ENCODE data around the gene NT5C1B.
"Not testable (repeated sequence)": the region's sequence is repeated elsewhere in the genome, so short reads cannot be mapped to it uniquely, and the experiment has no call there.

Gene NT5C1B

GRCh38 chr2:18589354-18589753 is at the start of gene NT5C1B:
Gene NT5C1B (minus strand): TSS chr2:18589569. CDS start chr2:18589468, 101 bp downstream.
- no peak for DNase-seq

GRCh38 chr2:18637196-18637595 is 47.8 kb upstream of the NT5C1B start:
- DNase-seq = no peak

- not testable (repeated sequence) for DNase-seq
Observed at GRCh38 chr2:18632699-18633098, 43.3 kb upstream of the NT5C1B start.

- DNase-seq = no peak
Observed at GRCh38 chr2:18630941-18631340, 41.6 kb upstream of the NT5C1B start.

GRCh38 chr2:18630541-18630940 is 41.2 kb upstream of the NT5C1B start:
- DNase-seq = no peak

- no peak for DNase-seq
Observed at GRCh38 chr2:18630101-18630500, 40.7 kb upstream of the NT5C1B start.

- no peak for DNase-seq
Observed at GRCh38 chr2:18626958-18627650, 37.7 kb upstream of the NT5C1B start.

GRCh38 chr2:18626256-18626668 is 36.9 kb upstream of the NT5C1B start:
- DNase-seq = no peak

- DNase-seq = no peak
Observed at GRCh38 chr2:18625563-18625962, 36.2 kb upstream of the NT5C1B start.

GRCh38 chr2:18623782-18624181 is 34.4 kb upstream of the NT5C1B start:
- no peak for DNase-seq

- no peak for DNase-seq
Observed at GRCh38 chr2:18620867-18621632, 31.7 kb upstream of the NT5C1B start.

GRCh38 chr2:18619091-18619490 is 29.7 kb upstream of the NT5C1B start:
- no peak for DNase-seq

GRCh38 chr2:18614041-18614440 is 24.7 kb upstream of the NT5C1B start:
- DNase-seq = no peak

- no peak for DNase-seq
Observed at GRCh38 chr2:18612133-18612532, 22.8 kb upstream of the NT5C1B start.

GRCh38 chr2:18611604-18612003 is 22.2 kb upstream of the NT5C1B start:
- no peak for DNase-seq

GRCh38 chr2:18611184-18611583 is 21.8 kb upstream of the NT5C1B start:
- DNase-seq = no peak

- no peak for DNase-seq
Observed at GRCh38 chr2:18610651-18611050, 21.3 kb upstream of the NT5C1B start.

- no peak for DNase-seq
Observed at GRCh38 chr2:18610090-18610489, 20.7 kb upstream of the NT5C1B start.

GRCh38 chr2:18605115-18605514 is 15.7 kb upstream of the NT5C1B start:
- no peak for DNase-seq

- no peak for DNase-seq
Observed at GRCh38 chr2:18604531-18604885, 15.1 kb upstream of the NT5C1B start.

GRCh38 chr2:18603854-18604530 is 14.6 kb upstream of the NT5C1B start:
- DNase-seq = no peak

GRCh38 chr2:18602298-18602697 is 12.9 kb upstream of the NT5C1B start:
- DNase-seq = no peak

GRCh38 chr2:18600255-18600613 is 10.9 kb upstream of the NT5C1B start:
- DNase-seq = no peak

Data from inflammatory macrophage treated with lipopolysaccharide for 4 hours (primary cell).